IMR-90 (cell line): ENCODE data around the gene GPR75. TPM values are rescaled to one million over a fixed set of nuclear protein-coding genes. Genes with fewer than 3 reads are reported as not detected.

Source experiments
- ATAC-seq: fragments of 200-7000 bp; cut with Tn5 transposase; 2 replicates; pipeline ENCODE4 v1.9.1; 2020; ENCODE audit warnings: low read depth, mild to moderate bottlenecking, moderate library complexity
- BruUV-seq: library from RNA; stranded (reverse); fragments of 400-500 nt; replicated peaks from 2 replicates; lab custom pipeline; 2021; lab: Mats Ljungman, UMichigan
- CTCF ChIA-PET: fragments of 300-600 bp; formaldehyde crosslinking; extraction: SDS; loops from one replicate; lab custom pipeline; 2021; ENCODE audit warnings: antibody characterized with exemption; lab: Yijun Ruan, JAX
- POLR2A ChIA-PET: fragments of 300-600 bp; sonication (Branson Sonifier 250); formaldehyde crosslinking; loops from one replicate; lab custom pipeline; 2022; ENCODE audit warnings: antibody characterized with exemption; ENCODE audit not compliant: unreplicated experiment; lab: Charles Lee
- DNase-seq: peaks from one replicate; pipeline ENCODE4 v3.0.0; 2013
- H2AFZ ChIP-seq: replicated peaks from 2 replicates; pipeline ENCODE3; 2013; ENCODE audit warnings: low read length, mild to moderate bottlenecking; ENCODE audit not compliant: poor library complexity
- H2AK5ac ChIP-seq: 2 replicates; pipeline ENCODE4 v1.6.1; 2013; ENCODE audit warnings: low read depth, low read length, inconsistent platforms
- H2AK9ac ChIP-seq: replicated peaks from 2 replicates; pipeline ENCODE3; 2013; ENCODE audit warnings: mild to moderate bottlenecking, low read depth, low read length, moderate library complexity; ENCODE audit not compliant: poor library complexity
- H2BK120ac ChIP-seq: 2 replicates; pipeline ENCODE4 v1.6.1; 2013; ENCODE audit warnings: low read depth, low read length, inconsistent platforms
- H2BK15ac ChIP-seq: 3 replicates; pipeline ENCODE4 v1.6.1; 2013; ENCODE audit warnings: low read depth, low read length, inconsistent platforms
- H2BK20ac ChIP-seq: 2 replicates; pipeline ENCODE4 v1.6.1; 2013; ENCODE audit warnings: low read depth, mild to moderate bottlenecking, inconsistent platforms, low read length, moderate library complexity
- H2BK5ac ChIP-seq: 2 replicates; pipeline ENCODE4 v1.6.1; 2013; ENCODE audit warnings: mild to moderate bottlenecking, low read depth, low read length, inconsistent platforms; ENCODE audit not compliant: poor library complexity, severe bottlenecking
- H3K14ac ChIP-seq: replicated peaks from 2 replicates; pipeline ENCODE4 v1.6.1; 2013; ENCODE audit warnings: low read depth, low read length, inconsistent platforms
- H3K18ac ChIP-seq: 2 replicates; pipeline ENCODE4 v1.6.1; 2013; ENCODE audit warnings: low read depth, low read length, control low read depth
- H3K23ac ChIP-seq: 2 replicates; pipeline ENCODE4 v1.6.1; 2013; ENCODE audit warnings: low read depth, low read length, inconsistent platforms
- H3K27ac ChIP-seq: 2 replicates; pipeline ENCODE4 v1.5.1; 2013; ENCODE audit warnings: mild to moderate bottlenecking, control low read depth, low read length; ENCODE audit not compliant: insufficient read depth
- H3K27me3 ChIP-seq: 2 replicates; pipeline ENCODE4 v1.6.1; 2013; ENCODE audit warnings: low read length; ENCODE audit not compliant: control insufficient read depth, insufficient read depth
- H3K36me3 ChIP-seq: 2 replicates; pipeline ENCODE4 v1.6.1; 2013; ENCODE audit warnings: low read length, mixed read lengths; ENCODE audit not compliant: control insufficient read depth, insufficient read depth
- H3K4ac ChIP-seq: 2 replicates; pipeline ENCODE4 v1.6.1; 2013; ENCODE audit warnings: low read depth, low read length, inconsistent platforms
- H3K4me1 ChIP-seq: 2 replicates; pipeline ENCODE4 v1.6.1; 2013; ENCODE audit warnings: low read length, mixed read lengths; ENCODE audit not compliant: control insufficient read depth, insufficient read depth
- H3K4me2 ChIP-seq: 2 replicates; pipeline ENCODE4 v1.6.1; 2013; ENCODE audit warnings: low read depth, mild to moderate bottlenecking, control low read depth, low read length, moderate library complexity
- H3K4me3 ChIP-seq: 2 replicates; pipeline ENCODE4 v1.5.1; 2013; ENCODE audit warnings: low read depth, mild to moderate bottlenecking, control low read depth, low read length, moderate library complexity; ENCODE audit not compliant: insufficient read depth
- H3K56ac ChIP-seq: 2 replicates; pipeline ENCODE4 v1.6.1; 2013; ENCODE audit warnings: low read length, inconsistent platforms; ENCODE audit not compliant: insufficient read depth; ENCODE audit errors: extremely low read depth
- H3K79me1 ChIP-seq, 2 experiments: 2 replicates each; pipeline ENCODE4 v1.6.1; 2013; ENCODE audit warnings: low read length in 2 of 2, inconsistent platforms in 1 of 2, low read depth in 1 of 2
- H3K9ac ChIP-seq: 2 replicates; pipeline ENCODE4 v1.6.1; 2013; ENCODE audit warnings: low read depth, low read length, control low read depth
- H3K9me1 ChIP-seq: 2 replicates; pipeline ENCODE4 v1.6.1; 2013; ENCODE audit warnings: low read length, inconsistent platforms; ENCODE audit not compliant: insufficient read depth
- H3K9me3 ChIP-seq: 2 replicates; pipeline ENCODE4 v1.6.1; 2013; ENCODE audit warnings: low read length; ENCODE audit not compliant: control insufficient read depth, insufficient read depth
- H4K20me1 ChIP-seq: 2 replicates; pipeline ENCODE4 v1.6.1; 2013; ENCODE audit warnings: low read length, inconsistent platforms; ENCODE audit not compliant: insufficient read depth
- H4K5ac ChIP-seq: 2 replicates; pipeline ENCODE4 v1.6.1; 2013; ENCODE audit warnings: mild to moderate bottlenecking, low read depth, low read length, control low read depth
- H4K8ac ChIP-seq, 2 experiments: 2 replicates each; pipeline ENCODE4 v1.6.1; 2013; ENCODE audit warnings: low read depth in 2 of 2, low read length in 2 of 2, control low read depth in 1 of 2, inconsistent platforms in 1 of 2
- H4K91ac ChIP-seq: 2 replicates; pipeline ENCODE4 v1.6.1; 2013; ENCODE audit warnings: low read depth, low read length, inconsistent platforms; ENCODE audit not compliant: insufficient read depth
- CHD1 ChIP-seq: IDR thresholded peaks from 2 replicates; pipeline ENCODE4 v1.6.1; 2012; ENCODE audit warnings: low read depth, low read length, improper control_type of control experiment
- ELK1 ChIP-seq: fragments of 150-350 bp; IDR thresholded peaks from 2 replicates; pipeline ENCODE4 v1.6.1; 2016; ENCODE audit warnings: low read depth, mild to moderate bottlenecking, low read length, moderate library complexity, borderline replicate concordance
- MAFK ChIP-seq: IDR thresholded peaks from 2 replicates; pipeline ENCODE4 v1.6.1; 2012; ENCODE audit warnings: low read depth, low read length, improper control_type of control experiment
- POLR2A ChIP-seq: IDR thresholded peaks from 2 replicates; pipeline ENCODE4 v1.6.1; 2012; ENCODE audit warnings: mild to moderate bottlenecking, low read depth, low read length
- RCOR1 ChIP-seq: IDR thresholded peaks from 2 replicates; pipeline ENCODE4 v1.6.1; 2012; ENCODE audit warnings: mild to moderate bottlenecking, low read length, improper control_type of control experiment; ENCODE audit not compliant: insufficient replicate concordance
- RFX5 ChIP-seq: IDR thresholded peaks from 2 replicates; pipeline ENCODE4 v1.8.0; 2012; ENCODE audit warnings: low read depth, mild to moderate bottlenecking, low read length, moderate library complexity
- SMC3 ChIP-seq: fragments of 150-350 bp; IDR thresholded peaks from 2 replicates; pipeline ENCODE4 v1.6.1; 2016; ENCODE audit warnings: low read depth, mild to moderate bottlenecking, antibody characterized with exemption, low read length, moderate library complexity
- WGBS, 2 experiments: methylation state at CpG; one replicate each; pipeline versions ENCODE4 v1.1.5 to v1.1.7; 2013; ENCODE audit warnings: missing lambda C conversion rate in 2 of 2; ENCODE audit not compliant: insufficient read length in 1 of 2; ENCODE audit errors: extremely low coverage in 2 of 2; 5-methylcytosine and 5-hydroxymethylcytosine counted together
- dilution Hi-C: fragments of 300-500 bp; cut with HindIII; formaldehyde crosslinking; loops from one replicate; pipeline ENCODE4 v1.14.3; 2018; ENCODE audit warnings: low sequenced_read_pairs; ENCODE audit not compliant: unreplicated experiment
- in situ Hi-C: fragments of 300-500 bp; cut with MboI; formaldehyde crosslinking; loops from 3 replicates; pipeline ENCODE4 v1.14.3; 2019; ENCODE audit warnings: low sequenced_read_pairs, inconsistent platforms, mixed read lengths
- intact Hi-C: fragments of 100-400 bp; cut with micrococcal nuclease; formaldehyde crosslinking; loops from 2 replicates; pipeline ENCODE4 v1.10.0; 2022
- polyA plus RNA-seq, 3 experiments: library from polyadenylated mRNA; depleted of rRNA; stranded (reverse); fragments of >200 nt; gene quantifications; 2 replicates each; pipeline ENCODE4 v1.2.3, GENCODE V29; 2012; ENCODE audit warnings: low replicate concordance in 1 of 3
- total RNA-seq: library from RNA; depleted of rRNA; stranded (reverse); fragments of >200 nt; gene quantifications from 2 replicates; pipeline ENCODE4 v1.2.3, GENCODE V29; 2012
- TF ChIP-seq, protein P1 (sequence below): fragments of 150-350 bp; IDR thresholded peaks from 2 replicates; pipeline ENCODE4 v1.6.1; 2017; ENCODE audit warnings: mild to moderate bottlenecking, antibody characterized with exemption, low read length, low read depth

GPR75 gene
- total and polyA plus RNA-seq, 2 of the 4 experiments (the other 2 are of a cell fraction): 1.4 to 2.1 TPM

DNA sequence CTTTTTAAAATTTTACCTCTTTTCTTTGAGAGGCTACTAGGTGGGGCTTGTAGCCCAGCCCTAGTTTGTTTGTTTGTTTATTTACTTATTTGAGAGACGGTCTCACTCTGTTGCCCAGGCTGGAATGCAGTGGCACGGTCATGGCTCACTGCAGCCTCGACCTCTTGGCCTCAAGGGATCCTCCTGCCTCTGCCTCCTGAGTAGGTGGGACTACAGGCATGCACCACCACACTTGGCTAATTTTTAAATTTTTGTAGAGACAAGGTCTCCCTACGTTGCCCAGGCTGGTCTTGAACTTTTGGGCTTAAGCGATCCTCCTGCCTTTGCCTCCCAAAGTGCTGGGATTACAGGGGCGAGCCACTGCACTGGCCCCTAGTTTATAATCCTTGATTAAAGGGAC, 38.0 kb downstream of the GPR75 start:
- no peak for DNase-seq
- H3K14ac ChIP-seq: no peak overlapping the region
- H2BK120ac ChIP-seq: no peak overlapping the region
- H3K4ac ChIP-seq: no peak overlapping the region
- no CpG with 5 or more reads among the region's 6 CpGs for WGBS, 2 experiments
- no peaks in the 10 kb centered on the region for H3K9me3 ChIP-seq
- no peak overlapping the region for H4K5ac ChIP-seq
- in situ Hi-C loops (no loop called here), dilution Hi-C loops (no loop called here), intact Hi-C loops (no loop called here)
- H4K20me1 ChIP-seq: no peaks in the 10 kb centered on the region
- no peak overlapping the region for H2BK5ac ChIP-seq
- no peak overlapping the region for H3K4me2 ChIP-seq
- ChIA-PET CTCF (no interaction called here), POLR2A (no interaction called here)
- H3K36me3 ChIP-seq: peaks cover 13% of the 10 kb centered on the region
- no peak overlapping the region for H4K8ac ChIP-seq
- no peak overlapping the region for H3K56ac ChIP-seq
- H3K27ac ChIP-seq: no peak overlapping the region
- H3K4me1 ChIP-seq: 0 out of 2 replicates have a peak, but pooled peaks cover 2% of the 10 kb centered on the region
- H3K27me3 ChIP-seq: no peaks in the 10 kb centered on the region
- TF ChIP-seq SMC3 (no peak), RCOR1 (no peak), RFX5 (no peak), ELK1 (no peak), MAFK (no peak), POLR2A (no peak), CHD1 (no peak)
- TF ChIP-seq, protein P1, sequence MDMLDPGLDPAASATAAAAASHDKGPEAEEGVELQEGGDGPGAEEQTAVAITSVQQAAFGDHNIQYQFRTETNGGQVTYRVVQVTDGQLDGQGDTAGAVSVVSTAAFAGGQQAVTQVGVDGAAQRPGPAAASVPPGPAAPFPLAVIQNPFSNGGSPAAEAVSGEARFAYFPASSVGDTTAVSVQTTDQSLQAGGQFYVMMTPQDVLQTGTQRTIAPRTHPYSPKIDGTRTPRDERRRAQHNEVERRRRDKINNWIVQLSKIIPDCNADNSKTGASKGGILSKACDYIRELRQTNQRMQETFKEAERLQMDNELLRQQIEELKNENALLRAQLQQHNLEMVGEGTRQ: no peak
- H4K91ac ChIP-seq: no peak overlapping the region
- H2AFZ ChIP-seq: no peak overlapping the region
- no peak overlapping the region for H3K18ac ChIP-seq
- H2AK9ac ChIP-seq: no peak overlapping the region
- H3K79me1 ChIP-seq: peaks cover 0 to 8% of the 10 kb centered on the region in 2 experiments; a peak in 2 of 4 replicates
- no peak for ATAC-seq
- no peak overlapping the region for H3K9ac ChIP-seq
- no TSS peak for BruUV-seq
- H2BK20ac ChIP-seq: no peak overlapping the region
- no peak overlapping the region for H2BK15ac ChIP-seq
- H2AK5ac ChIP-seq: no peak overlapping the region
- H3K9me1 ChIP-seq: peaks cover 7% of the 10 kb centered on the region
- H3K4me3 ChIP-seq: no peak overlapping the region
- no peak overlapping the region for H3K23ac ChIP-seq
